NCI-H2227 (cell line): ENCODE results near the gene CTDP1.

ENCODE experiments used
- DNase-seq: peaks from one replicate; lab custom pipeline; 2025; ENCODE audit not compliant: unreplicated experiment; lab: John Stamatoyannopoulos, UW

Gene CTDP1

DNA sequence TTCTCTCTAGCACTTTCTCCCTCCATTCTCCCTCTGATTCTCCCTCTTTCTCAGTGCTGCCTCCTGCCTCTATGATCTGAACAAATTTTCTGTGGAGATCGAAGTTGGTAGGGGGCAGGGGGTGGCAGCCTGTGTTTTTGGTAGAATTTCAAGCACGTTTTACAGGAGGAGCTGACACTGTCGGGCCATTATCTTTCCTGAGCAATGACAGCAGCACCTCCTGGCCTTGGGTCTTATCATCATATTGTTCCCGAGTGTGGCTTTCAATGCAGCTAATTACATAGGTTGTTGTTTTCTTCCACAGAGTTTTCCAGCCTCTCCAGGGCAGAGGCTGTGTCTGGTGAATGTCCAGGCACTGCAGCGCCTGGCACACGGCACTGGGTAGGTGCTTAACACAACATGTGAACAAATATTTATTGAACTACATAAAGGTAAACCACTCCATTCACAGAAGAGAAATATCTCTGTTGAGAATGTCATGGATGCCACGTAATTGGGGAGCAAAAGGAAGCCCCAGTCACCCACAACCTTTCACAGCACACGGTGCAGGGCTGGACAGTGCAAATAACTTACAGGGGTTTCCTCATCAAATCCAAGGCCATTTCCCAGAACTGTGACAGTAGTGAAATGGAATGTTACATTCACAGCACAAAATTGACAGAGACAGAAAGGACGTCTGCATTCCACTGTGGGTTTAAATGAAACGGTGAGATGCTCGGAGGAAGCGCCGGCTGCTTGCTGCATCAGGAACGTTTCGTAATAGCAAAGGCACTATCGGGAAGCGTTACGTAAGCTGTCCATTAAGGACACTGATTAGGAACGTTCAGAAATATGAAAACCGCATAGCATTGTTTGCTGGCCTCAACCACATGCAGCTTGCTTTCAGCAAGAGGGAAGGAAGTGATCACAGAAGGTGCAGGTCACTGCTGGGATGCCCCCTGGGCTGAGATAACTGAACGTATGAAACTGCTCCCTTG is 111.7 kb downstream of the CTDP1 start:
- DNase-seq: no peak

DNA sequence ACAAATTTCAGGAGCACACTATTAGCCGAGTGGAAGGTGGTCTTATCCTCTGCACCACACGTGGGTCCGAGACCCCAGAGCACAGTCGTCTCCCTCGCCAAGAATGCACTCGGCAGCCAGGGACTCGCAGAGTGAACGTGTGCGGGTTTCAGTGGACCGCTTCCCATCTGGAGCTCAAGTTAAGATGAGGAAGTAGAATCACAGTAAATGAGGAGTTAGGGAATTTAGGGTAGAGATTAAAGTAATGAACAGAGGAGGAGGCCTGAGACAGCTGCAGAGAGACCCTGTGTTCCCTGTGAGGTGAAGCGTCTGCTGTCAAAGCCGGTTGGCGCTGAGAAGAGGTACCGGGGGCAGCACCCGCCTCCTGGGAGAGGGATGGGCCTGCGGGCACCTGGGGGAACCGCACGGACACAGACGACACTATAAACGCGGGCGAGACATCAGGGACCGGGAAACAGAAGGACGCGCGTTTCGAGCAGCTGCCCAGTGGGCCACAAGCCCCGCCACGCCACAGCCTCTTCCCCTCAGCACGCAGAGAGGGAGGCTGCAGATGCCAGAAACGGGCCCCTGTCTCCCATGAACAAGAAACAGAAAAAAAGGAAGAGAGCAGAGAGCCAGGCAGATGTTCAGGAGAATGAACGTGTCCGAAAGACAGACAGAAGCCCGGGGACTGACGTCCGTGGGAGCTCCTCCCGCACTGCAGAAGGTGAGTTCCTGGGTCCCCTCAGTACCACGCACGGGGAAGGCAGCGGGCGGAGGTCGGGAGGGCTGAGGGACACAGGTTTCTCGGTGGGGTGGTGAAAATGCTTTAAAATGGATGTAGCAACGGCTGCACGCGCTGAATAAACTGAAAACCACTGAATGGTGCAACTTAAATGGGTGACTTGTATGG is 112.7 kb downstream of the CTDP1 start:
- DNase-seq: no peak

DNA sequence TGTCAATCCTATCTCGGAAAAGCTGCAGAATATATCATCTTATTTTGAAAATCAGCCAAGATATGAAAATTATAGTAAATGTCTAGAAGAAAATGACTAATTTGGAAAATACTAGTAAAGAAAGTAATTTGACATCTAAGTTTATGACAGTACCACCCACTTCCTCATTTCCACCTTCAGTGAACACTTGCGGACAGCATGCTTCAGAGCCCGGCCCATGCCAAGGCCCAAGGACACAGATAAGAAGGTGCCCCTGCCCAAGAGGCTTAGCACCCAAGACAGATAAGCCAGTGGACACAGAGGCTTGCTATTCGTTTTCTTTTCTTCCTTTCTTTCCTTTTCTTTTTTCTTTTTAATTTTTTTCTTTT is 113.4 kb downstream of the CTDP1 start:
- no peak for DNase-seq

- no peak for DNase-seq
Observed at GRCh38 chr18:79794846-79795245, 115.2 kb downstream of the CTDP1 start.

DNA sequence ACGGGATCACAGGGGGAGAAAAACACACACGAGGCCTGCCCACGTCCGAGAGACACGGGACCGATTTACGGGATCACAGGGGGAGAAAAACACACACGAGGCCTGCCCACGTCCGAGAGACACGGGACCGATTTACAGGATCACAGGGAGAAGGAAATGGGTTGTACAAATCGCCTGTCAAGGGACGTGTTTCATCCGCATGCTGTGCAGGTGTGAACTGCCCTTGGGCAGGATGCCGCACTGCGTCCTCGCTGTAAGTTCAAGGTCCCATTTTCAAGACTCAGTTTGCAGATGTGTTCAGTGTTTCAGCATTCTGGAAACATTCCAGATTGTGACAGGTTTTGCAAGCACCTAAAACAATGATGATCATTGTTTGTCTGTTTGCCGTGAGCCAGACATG is 115.8 kb downstream of the CTDP1 start:
- DNase-seq: no peak

DNA sequence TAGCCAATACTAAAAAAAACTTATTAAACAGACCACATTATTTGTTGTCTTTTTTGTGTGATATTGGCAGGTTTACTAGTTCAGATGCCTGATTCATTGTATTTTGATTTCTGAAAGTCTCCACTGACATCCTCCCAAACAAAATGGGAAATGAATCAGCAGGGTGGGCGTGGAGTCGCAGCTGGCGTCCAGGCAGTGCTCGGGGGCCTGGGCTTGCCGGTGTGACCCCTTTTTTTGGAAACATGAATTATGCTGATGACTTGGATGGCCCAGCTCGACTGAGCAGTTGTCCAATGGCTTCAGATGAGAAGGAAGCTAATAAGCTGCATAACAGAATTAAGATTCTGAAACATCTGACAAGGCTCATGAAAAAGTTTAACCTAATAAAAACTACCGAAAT is 116.4 kb downstream of the CTDP1 start:
- DNase-seq: no peak

- DNase-seq: no peak
Observed at GRCh38 chr18:79796531-79797405, 117.2 kb downstream of the CTDP1 start.

DNA sequence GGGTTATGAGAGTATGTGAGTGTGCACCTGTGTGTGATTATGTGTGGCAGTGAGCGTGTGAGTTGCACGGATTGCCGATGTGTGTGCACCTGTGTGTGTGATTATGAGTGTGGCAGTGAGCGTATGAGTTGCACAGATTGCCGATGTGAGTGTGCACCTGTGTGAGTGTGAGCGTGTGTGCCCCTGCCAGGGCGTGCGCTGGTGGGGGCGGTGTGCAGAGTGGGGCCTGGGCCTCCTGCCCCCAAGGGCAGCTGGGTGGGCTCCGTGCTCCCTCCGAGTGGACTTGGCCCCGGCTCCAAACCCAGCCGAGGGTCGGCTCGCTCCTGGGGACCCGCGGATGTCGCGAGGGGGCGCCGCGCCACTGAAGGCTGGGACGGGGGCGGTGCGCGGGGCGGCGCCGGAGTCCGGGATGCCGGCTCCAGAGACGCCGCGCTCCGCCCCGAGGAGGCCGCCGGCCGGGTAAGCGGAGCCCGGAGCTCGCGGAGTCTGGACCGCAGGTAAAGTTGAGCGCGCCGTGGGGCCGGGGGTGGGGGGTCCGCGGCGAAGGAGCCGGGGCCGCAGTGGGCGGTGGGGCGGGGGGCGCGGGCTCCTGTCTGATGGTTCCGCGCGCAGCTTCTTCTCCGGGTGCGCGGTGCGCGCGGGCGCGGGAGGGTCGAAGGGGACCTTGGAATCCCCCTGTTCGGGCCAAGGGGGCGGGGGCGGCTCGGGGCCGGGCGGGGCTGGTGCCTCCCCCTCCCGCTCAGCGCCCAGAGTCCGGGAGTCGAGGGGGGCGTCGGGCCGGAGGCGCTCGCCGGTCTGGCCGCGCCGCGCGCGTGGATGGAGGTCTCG is 118.1 kb downstream of the CTDP1 start, which contains the start of gene KCNG2:
Gene KCNG2, plus strand, starts transcription at position 421 of the 828 bp plus-strand sequence. CDS start 65,730 bp downstream, outside the sequence.
- DNase-seq: peak; percentile 11

DNA sequence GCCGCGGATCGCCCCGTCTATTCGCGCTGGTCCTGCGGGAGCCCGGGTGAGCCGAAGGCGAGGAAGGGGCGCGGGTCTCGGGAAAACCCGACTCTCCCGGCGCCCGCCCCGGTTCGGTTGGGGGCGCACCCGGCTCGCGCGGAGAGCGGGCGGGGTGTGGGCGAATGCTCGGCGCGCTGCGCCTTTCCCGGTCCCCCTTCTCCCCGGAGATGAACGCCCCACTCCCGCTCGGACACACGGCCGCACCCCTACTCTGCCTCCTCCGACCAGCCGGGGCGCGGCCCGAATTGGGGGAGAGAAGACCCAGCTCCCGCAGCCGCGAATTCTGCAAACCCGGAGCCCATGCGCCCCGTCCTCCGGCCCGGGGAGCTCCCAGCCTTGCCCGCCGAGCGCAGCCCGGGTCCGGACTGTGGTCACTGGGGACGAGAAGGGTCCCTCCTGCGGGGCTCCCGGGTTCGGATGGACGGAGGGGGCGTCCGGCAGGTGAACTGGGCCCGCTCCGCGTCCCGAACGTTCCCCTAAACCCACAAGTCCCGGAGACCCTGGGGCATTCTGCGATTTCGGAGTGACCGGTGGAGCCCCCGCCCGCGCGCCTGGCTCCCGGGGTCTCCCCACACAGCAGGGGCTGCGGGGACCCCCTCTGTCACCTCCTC is 118.9 kb downstream of the CTDP1 start:
- no peak for DNase-seq

GRCh38 chr18:79798999-79799370 is 119.4 kb downstream of the CTDP1 start:
- no peak for DNase-seq

DNA sequence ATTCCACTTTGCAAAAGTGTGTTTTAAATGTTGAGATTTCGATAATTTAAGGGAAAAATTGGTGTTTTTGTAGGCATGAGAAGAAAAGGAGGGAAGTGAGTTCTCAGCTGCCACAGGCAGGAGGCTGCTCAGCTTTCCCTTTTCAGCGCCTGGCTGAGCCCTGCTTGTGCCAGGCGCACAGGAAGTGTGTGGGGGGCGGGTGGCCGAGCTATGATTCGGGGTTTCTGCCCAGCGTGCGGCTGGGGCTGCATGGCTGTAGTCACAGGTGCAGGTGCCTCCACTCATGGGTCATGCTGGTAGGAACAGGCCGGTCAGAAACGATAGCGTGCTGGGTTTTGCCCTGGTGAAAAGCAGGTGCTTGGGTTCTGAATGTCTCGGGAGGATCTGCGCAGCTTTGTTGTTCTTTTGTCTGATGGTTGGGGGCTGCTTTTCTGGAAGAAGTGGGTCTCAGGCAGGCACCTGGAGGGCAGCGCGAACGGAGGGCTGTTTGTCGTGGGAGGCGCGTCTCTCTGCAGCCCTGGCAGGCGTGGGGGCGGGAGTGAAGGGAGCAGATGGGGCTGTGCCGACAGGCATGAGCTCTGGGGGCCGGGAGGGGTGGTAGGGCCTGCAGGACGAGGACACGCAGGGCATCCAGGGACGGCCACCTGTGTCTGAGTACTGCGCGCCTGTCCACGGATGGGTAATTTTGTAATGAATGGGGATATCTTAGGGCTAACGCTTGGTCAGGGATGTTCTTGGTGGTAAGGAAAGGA is 120.2 kb downstream of the CTDP1 start:
- DNase-seq: no peak

GRCh38 chr18:79800371-79801180 is 121.0 kb downstream of the CTDP1 start:
- DNase-seq: no peak

- DNase-seq: no peak
Observed at GRCh38 chr18:79801217-79801616, 121.6 kb downstream of the CTDP1 start.

DNA sequence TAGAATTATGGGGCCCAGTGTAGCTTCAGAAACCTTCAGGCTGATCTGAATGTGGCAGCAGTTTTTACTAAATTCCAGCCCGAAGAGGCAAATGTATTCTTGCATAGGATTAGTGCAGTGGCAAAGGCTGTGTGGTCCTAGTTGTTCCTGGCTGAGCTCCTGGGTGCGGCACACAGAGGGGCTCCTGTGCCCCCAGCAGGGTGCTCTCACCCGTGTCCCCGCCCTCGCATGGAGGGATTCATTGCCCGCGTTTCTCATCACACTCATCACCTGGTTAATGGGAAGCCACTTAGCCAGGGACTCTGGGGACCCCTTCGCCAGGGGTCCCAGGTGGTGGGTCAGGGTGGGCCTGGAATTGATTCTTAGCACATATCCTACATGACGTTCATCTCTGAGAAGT is 122.0 kb downstream of the CTDP1 start:
- DNase-seq: no peak

DNA sequence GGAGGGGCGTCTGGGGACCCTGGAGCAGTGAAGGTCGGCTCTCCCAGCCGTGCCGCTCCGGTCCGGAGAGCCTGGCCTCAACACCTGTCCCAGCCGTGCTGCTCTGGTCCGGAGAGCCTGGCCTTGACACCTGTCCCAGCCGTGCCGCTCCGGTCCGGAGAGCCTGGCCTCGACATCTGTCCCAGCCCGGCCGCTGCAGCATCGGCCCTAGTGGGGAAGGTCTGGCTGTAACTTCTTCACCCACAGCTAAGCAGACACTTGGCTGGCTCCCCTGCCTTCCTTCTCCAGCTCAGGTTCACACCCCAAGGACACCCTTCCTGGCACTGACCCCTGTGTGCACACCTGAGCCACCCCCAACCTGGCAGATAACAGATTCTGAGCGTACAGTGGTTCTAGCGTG is 122.7 kb downstream of the CTDP1 start:
- no peak for DNase-seq

DNA sequence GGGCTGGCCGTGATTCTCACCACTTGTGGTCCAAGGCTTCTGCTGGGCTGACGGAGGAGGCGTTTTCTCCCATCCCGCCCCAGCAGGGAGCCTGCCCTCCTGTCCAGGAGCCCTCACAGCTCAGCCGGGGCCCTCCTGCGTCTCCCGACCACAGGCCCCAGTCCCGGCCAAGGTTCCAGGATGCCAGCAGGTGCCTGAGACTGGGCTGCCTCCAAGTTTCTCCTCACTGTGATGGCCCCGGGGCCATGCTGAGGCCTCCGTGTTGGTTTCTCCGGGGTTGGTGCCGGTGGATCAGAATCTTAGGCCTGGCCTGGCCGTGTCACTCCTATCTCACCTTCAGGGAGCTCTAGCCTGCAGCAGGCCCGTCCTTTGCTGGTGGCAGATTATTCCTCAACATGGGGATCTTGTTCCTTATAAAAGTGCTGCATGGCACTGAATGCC is 124.0 kb downstream of the CTDP1 start:
- DNase-seq: no peak
